Measurements from ENCODE around the gene ALOX15.
"Not testable (repeated sequence)": the region's sequence is repeated elsewhere in the genome, so short reads cannot be mapped to it uniquely, and the experiment has no call there.

ALOX15 gene

DNA sequence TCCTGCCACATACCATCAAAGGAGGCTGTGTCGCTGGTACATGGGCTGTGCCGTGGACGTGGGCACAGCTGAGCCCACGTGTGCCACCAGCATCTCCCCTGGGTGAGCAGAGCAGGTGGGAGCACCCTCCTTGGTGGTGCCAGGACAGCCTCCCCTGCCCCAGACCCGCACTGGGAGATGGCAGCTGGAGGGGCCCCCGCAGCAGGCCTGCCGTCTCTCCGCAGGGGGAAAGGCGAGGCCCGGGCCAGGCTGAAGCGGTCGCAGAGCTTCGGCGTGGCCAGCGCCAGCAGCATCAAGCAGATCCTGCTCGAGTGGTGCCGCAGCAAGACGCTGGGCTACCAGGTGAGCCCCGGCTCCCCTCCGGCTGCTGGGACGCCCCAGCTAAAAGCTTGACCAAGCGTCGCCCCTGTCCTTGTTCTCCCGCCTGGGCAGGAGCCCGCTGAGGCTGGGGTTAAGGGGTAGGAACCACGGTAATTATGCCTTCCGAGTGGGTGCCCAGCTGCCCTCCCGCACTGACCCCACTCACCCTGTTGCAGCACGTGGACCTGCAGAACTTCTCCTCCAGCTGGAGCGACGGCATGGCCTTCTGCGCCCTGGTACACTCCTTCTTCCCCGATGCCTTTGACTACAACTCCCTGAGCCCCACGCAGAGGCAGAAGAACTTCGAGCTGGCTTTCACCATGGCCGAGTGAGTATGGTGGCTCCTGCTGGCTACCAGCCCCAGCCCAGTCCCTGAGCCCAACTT is 44.7 kb downstream of the ALOX15 start:
- DNase-seq (ENCODE audit: low read depth, low spot score): no peak
- Histone ChIP-seq H3K9me3 (ENCODE audit: low read depth, low read length) (no peaks in the 10 kb centered on the region), H3K4me3 (no peak overlapping the region), H3K9ac (ENCODE audit: insufficient read length) (no peak overlapping the region), H3K36me3 (ENCODE audit: insufficient read depth, low read length) (no peaks in the 10 kb centered on the region), H3K27ac (no peak overlapping the region)
- TF ChIP-seq POLR2AphosphoS5 (IDR thresholded peaks at IDR 0.05; ENCODE audit: borderline replicate concordance, low read depth, low read length) (no peak), FOXP2 (optimal IDR thresholded peaks at IDR 0.05; ENCODE audit: control extremely low read depth, extremely low read length, insufficient read depth) (no peak), EZH2 (IDR thresholded peaks at IDR 0.05) (no peak)

GRCh38 chr17:4595685-4596342 is 45.7 kb downstream of the ALOX15 start:
- not testable (repeated sequence) for DNase-seq (ENCODE audit: low read depth, low spot score); H3K9ac ChIP-seq (ENCODE audit: insufficient read length); H3K9me3 ChIP-seq (ENCODE audit: low read depth, low read length); H3K27ac ChIP-seq; H3K4me3 ChIP-seq; H3K36me3 ChIP-seq (ENCODE audit: insufficient read depth, low read length)

DNA sequence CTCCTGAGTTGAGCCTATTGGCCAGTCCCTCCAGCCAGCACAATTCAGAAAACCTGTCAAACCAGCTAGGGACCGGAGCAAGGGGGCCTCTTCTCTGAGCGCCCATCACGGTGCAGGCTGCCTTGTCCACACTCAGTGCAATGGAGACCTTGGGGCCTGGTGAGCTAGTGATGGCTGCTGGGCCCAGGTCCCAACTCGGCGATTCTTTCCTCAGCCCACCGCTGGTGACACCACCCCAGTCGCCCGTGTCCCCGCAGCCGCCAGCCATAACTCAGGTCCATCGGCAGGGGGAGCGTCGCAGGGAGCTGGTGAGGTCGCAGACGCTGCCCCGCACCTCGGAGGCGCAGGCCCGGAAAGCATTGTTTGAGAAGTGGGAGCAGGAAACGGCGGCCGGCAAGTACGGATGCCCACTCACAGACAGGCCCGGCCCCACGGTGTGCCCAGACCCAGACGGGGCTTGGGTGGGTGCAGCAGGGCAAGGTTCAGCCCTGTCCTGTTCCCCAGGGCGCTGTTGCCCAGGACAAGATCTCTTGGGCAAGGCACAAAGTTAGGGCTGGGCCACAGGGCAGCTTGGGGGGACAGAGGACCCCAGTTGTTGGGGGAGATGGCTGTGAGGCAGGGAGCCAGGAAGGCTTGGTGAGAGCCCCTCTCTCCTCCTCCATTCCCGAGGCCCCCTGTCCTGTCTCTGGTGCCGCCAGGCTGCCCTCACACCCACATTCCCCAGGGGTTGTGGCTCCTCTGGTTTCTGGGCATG is 46.4 kb downstream of the ALOX15 start:
- Histone ChIP-seq H3K9me3 (ENCODE audit: low read depth, low read length) (no peaks in the 10 kb centered on the region), H3K9ac (ENCODE audit: insufficient read length) (no peak overlapping the region), H3K27ac (no peak overlapping the region), H3K36me3 (ENCODE audit: insufficient read depth, low read length) (no peaks in the 10 kb centered on the region), H3K4me3 (no peak overlapping the region)
- no peak for DNase-seq (ENCODE audit: low read depth, low spot score)
- TF ChIP-seq POLR2AphosphoS5 (IDR thresholded peaks at IDR 0.05; ENCODE audit: borderline replicate concordance, low read depth, low read length) (no peak), FOXP2 (optimal IDR thresholded peaks at IDR 0.05; ENCODE audit: control extremely low read depth, extremely low read length, insufficient read depth) (no peak), EZH2 (IDR thresholded peaks at IDR 0.05) (no peak)

GRCh38 chr17:4594406-4594805 is 47.1 kb downstream of the ALOX15 start:
- no peaks in the 10 kb centered on the region for H3K36me3 ChIP-seq (ENCODE audit: insufficient read depth, low read length)
- no peak overlapping the region for H3K4me3 ChIP-seq
- no peaks in the 10 kb centered on the region for H3K9me3 ChIP-seq (ENCODE audit: low read depth, low read length)
- H3K9ac ChIP-seq (ENCODE audit: insufficient read length): no peak overlapping the region
- no peak for DNase-seq (ENCODE audit: low read depth, low spot score)
- no peak overlapping the region for H3K27ac ChIP-seq
- TF ChIP-seq FOXP2 (optimal IDR thresholded peaks at IDR 0.05; ENCODE audit: control extremely low read depth, extremely low read length, insufficient read depth) (no peak), EZH2 (IDR thresholded peaks at IDR 0.05) (no peak), POLR2AphosphoS5 (IDR thresholded peaks at IDR 0.05; ENCODE audit: borderline replicate concordance, low read depth, low read length) (no peak)

GRCh38 chr17:4593021-4593421 is 48.5 kb downstream of the ALOX15 start:
- Histone ChIP-seq H3K27ac (no peak overlapping the region), H3K36me3 (ENCODE audit: insufficient read depth, low read length) (no peaks in the 10 kb centered on the region), H3K9ac (ENCODE audit: insufficient read length) (no peak overlapping the region), H3K4me3 (no peak overlapping the region), H3K9me3 (ENCODE audit: low read depth, low read length) (no peaks in the 10 kb centered on the region)
- DNase-seq (ENCODE audit: low read depth, low spot score): no peak
- TF ChIP-seq FOXP2 (optimal IDR thresholded peaks at IDR 0.05; ENCODE audit: control extremely low read depth, extremely low read length, insufficient read depth) (no peak), POLR2AphosphoS5 (IDR thresholded peaks at IDR 0.05; ENCODE audit: borderline replicate concordance, low read depth, low read length) (no peak), EZH2 (IDR thresholded peaks at IDR 0.05) (no peak)

DNA sequence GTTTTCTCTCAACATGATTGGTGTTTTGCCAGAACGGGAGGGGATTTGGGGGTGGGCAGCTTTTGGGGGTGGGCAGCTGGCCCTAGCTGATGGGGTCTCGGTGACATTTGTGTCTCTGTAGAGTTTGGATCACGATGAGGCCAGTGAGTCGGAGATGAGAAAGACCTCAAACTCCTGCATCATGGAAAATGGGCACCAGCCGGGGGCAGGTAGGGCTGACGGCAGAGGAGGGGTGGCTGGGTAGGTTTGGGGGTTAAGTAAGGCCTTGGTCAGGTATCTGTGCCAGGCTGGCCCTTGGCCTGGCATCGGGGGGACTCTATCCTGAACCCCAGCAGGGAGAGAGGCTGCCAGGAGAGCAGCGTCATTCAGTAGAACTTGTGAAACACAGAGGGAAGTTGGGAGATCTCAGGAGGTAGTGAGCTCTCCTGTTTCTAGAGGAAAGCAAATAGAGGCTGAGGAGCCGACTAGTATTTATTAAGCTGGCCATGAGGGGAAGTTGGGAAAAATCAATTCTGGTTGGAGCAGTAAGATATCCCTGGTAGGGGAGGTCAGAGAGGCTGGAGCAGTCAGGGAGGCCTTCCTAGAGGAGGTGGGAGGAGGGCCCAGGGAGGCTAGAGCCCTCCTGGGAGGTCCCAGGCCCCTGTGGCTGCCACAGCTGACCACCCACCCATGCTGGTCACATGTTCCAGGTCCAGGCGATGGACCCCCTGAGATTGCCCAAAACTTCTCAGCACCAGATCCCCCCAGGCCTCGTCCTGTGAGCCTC is 49.1 kb downstream of the ALOX15 start:
- Histone ChIP-seq H3K27ac (no peak overlapping the region), H3K36me3 (ENCODE audit: insufficient read depth, low read length) (no peaks in the 10 kb centered on the region), H3K9me3 (ENCODE audit: low read depth, low read length) (no peaks in the 10 kb centered on the region), H3K4me3 (no peak overlapping the region), H3K9ac (ENCODE audit: insufficient read length) (no peak overlapping the region)
- TF ChIP-seq EZH2 (IDR thresholded peaks at IDR 0.05): no peak
- TF ChIP-seq FOXP2 (optimal IDR thresholded peaks at IDR 0.05; ENCODE audit: control extremely low read depth, extremely low read length, insufficient read depth): no peak
- no peak for TF ChIP-seq POLR2AphosphoS5 (IDR thresholded peaks at IDR 0.05; ENCODE audit: borderline replicate concordance, low read depth, low read length)
- no peak for DNase-seq (ENCODE audit: low read depth, low spot score)

DNA sequence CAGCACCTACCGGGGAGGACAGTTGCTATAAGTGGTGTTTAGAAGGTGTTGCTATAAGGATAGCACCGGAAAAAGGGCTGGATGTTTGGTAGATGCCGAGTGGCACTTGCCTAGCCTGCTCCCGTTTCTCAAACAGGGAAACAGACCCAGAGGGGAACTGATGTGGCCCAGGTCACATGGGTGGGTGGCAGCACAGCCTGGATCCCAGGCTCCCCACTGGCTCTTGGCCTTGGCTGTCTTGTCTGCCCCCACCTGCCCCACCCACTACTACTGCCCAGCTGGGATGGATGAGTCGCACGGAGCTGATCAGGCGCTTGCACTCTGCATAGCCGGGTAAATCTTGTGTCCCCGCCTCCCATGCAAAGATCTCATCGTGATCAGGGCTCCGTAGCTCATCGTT is 49.9 kb downstream of the ALOX15 start:
- no peak for DNase-seq (ENCODE audit: low read depth, low spot score)
- TF ChIP-seq POLR2AphosphoS5 (IDR thresholded peaks at IDR 0.05; ENCODE audit: borderline replicate concordance, low read depth, low read length) (no peak), EZH2 (IDR thresholded peaks at IDR 0.05) (no peak), FOXP2 (optimal IDR thresholded peaks at IDR 0.05; ENCODE audit: control extremely low read depth, extremely low read length, insufficient read depth) (no peak)
- Histone ChIP-seq H3K9ac (ENCODE audit: insufficient read length) (no peak overlapping the region), H3K9me3 (ENCODE audit: low read depth, low read length) (no peaks in the 10 kb centered on the region), H3K36me3 (ENCODE audit: insufficient read depth, low read length) (no peaks in the 10 kb centered on the region), H3K4me3 (no peak overlapping the region), H3K27ac (no peak overlapping the region)

DNA sequence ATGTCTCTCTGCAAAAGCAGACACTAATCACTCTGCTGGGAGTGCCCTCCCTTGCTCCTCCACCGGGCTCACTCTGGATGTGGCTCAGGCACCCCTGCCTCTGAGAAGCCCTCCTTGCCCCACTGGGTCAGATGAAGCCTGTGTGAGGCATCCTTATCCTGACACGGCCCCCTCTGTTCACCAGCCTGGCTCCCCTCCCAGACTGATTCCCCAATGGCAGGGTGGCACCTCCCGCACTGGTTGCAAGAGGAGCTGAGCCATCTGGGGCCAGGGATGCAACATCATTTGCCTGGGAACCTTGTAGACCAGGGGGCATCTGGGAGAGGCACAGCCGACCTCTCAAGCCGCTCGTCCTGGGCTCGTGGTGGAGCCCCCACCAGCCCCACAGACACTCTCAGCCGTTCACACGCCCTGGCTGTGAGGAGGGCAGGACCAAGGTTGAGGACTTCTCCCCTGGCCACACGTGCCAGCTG is 50.5 kb downstream of the ALOX15 start:
- TF ChIP-seq EZH2 (IDR thresholded peaks at IDR 0.05) (no peak), FOXP2 (optimal IDR thresholded peaks at IDR 0.05; ENCODE audit: control extremely low read depth, extremely low read length, insufficient read depth) (no peak), POLR2AphosphoS5 (IDR thresholded peaks at IDR 0.05; ENCODE audit: borderline replicate concordance, low read depth, low read length) (no peak)
- Histone ChIP-seq H3K9ac (ENCODE audit: insufficient read length) (no peak overlapping the region), H3K9me3 (ENCODE audit: low read depth, low read length) (no peaks in the 10 kb centered on the region), H3K27ac (no peak overlapping the region), H3K36me3 (ENCODE audit: insufficient read depth, low read length) (no peaks in the 10 kb centered on the region), H3K4me3 (no peak overlapping the region)
- no peak for DNase-seq (ENCODE audit: low read depth, low spot score)

- H3K27ac ChIP-seq; H3K36me3 ChIP-seq (ENCODE audit: insufficient read depth, low read length); H3K9me3 ChIP-seq (ENCODE audit: low read depth, low read length); H3K4me3 ChIP-seq; H3K9ac ChIP-seq (ENCODE audit: insufficient read length); DNase-seq (ENCODE audit: low read depth, low spot score): not testable (repeated sequence)
Measured at GRCh38 chr17:4590042-4590441, 51.4 kb downstream of the ALOX15 start.

Data from SK-N-MC (cell line).